GM21825 (cell line): ENCODE measurements around the gene LAD1.

ENCODE experiments used
- ATAC-seq: cut with Tn5 transposase; IDR thresholded peaks from one replicate; pipeline ENCODE4 v1.9.1; 2021; ENCODE audit warnings: mild to moderate bottlenecking, moderate library complexity; ENCODE audit not compliant: unreplicated experiment

The LAD1 gene, protein sequence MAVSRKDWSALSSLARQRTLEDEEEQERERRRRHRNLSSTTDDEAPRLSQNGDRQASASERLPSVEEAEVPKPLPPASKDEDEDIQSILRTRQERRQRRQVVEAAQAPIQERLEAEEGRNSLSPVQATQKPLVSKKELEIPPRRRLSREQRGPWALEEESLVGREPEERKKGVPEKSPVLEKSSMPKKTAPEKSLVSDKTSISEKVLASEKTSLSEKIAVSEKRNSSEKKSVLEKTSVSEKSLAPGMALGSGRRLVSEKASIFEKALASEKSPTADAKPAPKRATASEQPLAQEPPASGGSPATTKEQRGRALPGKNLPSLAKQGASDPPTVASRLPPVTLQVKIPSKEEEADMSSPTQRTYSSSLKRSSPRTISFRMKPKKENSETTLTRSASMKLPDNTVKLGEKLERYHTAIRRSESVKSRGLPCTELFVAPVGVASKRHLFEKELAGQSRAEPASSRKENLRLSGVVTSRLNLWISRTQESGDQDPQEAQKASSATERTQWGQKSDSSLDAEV

DNA sequence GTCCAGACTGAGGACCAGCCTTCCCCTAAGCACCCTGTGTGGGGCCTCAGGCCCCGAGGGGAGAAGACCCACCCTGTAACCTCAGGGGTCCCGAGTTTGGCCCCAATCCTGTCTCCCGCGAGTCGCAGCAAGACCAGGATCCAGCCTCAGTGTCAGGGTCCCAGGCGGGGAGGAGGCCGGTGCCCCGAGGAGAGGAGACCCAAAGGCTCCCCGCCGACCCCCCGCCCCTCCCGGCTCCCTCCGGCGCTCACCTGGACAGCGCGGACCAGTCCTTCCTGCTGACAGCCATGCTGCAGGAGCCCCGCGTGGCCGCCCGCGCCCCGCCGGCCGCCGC lies at the start of gene LAD1:
TSS of gene LAD1 (minus strand) at position 307 of the 334 bp plus-strand sequence. CDS start at position 289, 18 bp downstream.
- ATAC-seq = no peak

DNA sequence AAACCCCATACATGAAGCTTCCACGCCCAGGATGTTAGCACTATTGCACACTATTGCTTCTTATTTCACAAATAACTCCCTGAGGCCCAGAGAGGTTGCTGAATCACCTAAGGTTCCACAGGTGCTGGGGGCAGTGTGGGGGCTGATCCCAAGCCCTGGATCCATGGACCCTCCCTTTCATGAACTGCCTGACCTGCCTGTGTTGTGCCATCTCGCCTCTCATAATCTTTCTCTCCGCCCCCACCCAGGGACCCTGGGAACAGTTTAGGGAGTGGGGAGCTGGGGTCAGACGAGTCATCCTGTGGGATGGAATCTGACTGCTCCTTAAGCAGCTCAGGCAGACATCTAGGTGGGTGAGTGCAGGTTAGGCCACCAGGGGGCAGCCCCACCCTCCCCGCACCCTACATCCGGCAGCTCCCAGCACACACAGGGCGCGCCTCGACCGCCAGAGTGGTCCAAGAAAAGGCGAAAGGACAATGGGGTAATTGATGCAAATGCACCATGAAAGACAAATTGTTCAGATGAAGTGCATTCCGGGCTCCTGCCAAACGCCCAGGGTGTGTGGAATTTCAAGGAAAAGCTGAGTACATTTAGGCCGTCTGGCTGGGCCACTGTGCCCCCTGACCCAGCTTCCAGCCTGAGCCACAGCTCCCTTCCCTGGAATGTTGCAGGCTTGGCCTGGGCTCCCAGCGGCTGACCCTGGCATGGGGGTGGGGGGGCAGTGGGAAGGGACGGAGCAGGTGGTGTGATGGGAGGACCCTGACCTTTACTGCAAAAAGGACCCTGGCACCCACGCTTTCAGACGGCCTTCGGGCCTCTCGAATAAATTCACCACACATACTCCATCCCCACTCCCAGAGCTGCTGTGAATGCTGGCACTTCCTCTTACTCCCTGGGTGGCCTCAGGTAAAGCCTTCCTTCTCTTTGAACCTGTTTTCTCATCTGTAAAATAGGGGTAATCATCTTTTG lies 49.1 kb upstream of the LAD1 start:
- ATAC-seq = peak; percentile 79

DNA sequence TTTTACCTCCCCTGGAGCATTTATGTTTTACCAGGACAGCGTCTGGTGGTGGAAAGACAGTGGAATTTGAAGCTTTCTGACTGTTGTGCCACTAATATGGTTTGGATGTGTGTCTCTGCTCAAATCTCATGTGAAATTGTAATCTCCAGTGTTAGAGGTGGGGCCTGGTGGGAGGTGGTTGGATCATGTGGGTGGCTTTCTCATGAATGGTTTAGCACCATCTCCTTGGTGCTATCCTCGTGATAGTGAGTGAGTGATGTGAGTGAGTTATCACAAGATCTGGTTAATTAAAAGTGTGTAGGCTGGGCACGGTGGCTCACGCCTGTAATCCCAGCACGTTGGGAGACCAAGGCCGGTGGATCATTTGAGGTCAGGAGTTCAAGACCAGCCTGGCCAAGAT lies 46.2 kb upstream of the LAD1 start:
- ATAC-seq = no peak

DNA sequence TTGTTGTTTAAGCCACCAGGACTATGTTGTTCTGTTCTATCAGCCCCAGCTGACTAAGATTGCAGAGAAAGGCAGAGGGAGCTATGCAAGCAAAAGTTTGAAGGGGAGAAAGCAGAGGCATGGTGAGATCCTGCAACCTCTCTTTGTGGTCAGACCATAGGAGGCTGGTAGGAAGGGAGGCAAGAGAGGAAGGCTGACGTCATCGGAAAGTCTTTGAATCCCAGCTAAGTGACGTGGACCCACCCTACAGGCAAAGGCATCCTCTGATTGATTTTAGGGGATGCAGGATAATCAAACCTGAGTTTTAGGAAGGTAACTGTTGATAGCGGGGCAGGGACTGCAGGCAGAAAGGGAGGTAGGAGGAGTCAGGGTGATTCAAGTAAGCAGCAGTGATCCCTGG lies 45.7 kb upstream of the LAD1 start:
- no peak for ATAC-seq

DNA sequence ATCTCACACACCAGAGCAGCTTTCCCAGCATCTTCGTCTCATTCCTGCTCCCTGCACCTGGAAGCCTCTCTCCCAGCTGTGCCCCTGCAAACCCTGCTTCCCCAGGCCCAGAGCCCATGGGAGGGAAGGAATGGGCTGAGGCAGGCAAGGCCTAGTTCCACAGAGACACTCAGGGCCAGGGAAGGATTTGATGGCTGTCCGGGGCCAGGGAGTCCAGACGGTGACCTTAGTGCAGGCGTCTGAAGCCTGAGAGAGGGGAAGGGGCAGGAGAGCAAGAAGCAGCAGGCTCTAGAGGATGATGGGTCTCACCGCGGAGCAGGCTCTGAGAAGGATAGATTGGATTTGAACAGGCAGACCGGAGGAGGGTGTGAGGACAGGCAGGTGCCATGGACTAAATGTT lies 44.6 kb upstream of the LAD1 start:
- ATAC-seq = no peak

DNA sequence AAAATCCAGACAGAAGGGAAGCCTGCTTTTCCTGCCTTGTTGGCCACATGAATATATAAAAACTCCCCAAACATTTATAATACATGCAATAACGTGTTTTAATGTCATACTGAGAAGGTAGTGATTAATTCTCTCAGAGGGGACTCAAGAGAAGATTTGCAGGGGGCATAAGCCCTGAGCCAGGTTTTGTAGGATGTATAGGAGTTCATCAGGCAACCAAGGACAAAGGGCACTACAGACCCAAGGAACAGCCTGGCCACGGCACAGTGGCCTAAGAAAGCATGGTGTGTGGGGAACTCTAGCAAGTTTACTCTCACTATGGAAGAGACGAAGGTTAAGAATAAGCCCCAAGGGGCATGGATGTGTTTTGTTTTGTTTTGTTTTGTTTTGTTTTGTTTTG lies 37.8 kb upstream of the LAD1 start:
- no peak for ATAC-seq

DNA sequence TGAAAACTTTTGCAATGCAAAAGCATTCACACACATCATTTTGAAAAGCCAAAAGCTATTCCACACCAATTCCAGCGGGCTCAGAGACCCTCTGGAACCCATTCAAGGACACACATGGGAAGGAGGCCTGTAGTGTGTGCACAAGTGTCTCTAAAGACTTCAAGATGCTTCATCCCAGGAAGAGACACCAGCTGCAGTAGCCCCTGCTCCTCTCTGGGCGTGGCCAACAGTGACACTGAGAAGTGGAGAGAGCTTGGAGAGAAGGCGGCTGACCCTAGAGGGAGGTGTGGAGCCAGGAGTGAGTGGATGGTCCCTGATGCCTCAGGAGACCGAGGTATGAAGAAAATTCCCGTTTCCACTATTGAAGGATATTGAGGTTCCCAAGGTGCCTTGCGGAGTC lies 37.3 kb upstream of the LAD1 start:
- ATAC-seq = no peak

DNA sequence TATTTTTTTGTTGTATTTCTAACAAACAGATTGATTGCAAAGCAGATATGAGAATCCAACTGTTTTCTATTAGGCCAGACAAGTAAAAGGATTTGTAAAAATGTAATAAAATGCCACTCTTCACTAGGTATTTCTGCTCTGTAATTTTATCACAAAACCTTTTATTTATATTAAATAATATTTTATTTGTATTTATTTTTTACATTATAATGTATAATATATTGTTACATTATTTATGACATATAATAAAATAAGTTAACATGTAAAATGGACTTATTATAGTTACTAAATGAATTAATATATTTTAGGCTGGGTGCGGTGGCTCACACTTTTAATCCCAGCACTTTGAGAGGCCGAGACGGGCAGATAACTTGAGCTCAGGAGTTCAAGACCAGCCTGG lies 35.1 kb upstream of the LAD1 start:
- ATAC-seq = no peak

DNA sequence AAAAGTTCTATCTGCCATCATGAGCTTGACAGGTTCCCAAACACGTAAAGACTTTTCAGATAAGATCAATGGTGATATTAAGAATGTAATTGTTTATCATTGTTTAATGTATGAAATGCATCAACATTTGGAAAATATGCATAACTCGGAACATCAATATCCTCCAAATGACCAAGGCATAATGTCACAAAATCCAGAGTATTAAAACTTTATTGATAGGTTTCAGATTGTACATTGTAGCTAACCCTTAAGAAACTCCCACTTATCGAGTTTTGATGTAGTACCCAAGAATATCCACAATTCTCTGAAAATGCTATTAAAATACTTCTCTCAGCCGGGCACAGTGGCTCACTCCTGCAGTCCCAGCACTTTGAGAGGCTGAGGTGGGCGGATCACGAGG lies 34.5 kb upstream of the LAD1 start:
- no peak for ATAC-seq

DNA sequence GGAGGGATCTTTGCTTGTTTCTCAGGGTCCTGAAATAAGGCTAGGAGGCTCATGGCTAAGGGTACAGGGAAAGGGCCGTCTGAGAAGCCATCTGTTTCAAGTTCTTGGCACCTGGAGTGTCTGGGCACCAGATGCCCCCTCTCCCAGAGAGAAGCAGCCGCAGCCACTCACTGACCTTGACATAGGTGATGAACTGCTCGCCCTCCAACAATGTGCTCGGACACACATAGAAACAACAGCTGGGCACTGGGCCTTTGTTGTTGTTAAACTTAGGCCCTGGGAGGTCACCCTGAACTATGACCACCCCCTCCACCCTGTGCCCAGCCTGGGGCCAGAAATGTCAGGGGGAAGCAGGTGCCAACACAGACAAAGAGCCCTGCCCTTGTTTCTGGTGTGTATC lies 31.7 kb upstream of the LAD1 start:
- no peak for ATAC-seq

DNA sequence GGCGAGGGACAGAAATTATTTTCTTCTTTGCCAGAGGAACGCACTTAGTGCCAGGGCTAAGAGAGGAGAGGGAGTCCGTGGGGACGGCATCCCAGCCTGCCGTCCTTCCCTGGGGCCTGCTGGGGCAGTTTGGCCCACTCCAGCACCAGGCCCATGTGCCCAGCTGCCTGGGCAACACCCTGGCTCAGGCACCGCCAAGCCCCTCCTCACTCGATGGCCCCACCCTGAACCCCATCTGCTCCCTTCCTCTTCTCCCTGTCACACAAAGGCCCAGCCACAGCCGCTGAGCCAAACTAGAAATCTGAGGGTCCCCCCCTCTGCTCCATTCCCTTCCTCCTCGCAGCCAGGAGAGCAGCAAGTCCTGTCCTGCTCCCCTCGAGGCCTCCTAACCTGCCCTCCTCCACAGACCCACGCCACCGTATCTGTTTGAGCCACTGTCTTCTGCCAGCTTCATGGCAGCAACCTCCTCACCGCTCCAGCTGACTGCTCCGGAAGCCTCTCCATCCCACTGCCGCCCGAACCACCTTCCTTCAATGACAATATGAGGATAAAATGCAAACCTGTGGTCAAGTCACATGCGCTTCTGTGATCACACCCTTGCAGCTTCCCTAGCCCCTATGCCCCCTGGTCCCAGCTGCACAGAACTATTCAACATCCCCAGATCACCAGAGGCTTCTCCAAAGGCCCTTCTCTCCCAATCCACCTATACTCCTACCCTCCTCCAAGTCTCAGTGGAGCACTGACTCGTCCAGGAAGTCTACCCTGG lies 30.8 kb upstream of the LAD1 start:
- no peak for ATAC-seq

DNA sequence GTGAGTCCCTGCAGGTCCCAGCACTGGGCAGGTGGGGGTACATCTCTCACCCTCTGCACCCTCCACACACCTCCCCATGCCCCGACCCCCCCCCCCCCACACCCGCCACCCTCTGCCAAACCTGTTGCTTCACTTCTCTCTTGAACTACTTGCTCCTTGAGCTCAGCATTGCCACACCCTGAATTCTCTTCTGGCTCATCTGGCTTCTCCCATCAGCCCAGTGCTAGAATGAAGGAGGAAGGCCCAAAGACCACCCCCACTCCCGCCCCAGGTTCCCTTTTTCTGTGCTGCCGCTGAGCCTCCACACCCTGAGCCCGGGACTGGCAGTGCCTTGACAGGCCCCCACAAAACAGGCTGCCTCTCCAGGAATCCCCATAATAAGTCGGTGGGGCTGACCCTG lies 28.8 kb upstream of the LAD1 start:
- ATAC-seq = no peak

DNA sequence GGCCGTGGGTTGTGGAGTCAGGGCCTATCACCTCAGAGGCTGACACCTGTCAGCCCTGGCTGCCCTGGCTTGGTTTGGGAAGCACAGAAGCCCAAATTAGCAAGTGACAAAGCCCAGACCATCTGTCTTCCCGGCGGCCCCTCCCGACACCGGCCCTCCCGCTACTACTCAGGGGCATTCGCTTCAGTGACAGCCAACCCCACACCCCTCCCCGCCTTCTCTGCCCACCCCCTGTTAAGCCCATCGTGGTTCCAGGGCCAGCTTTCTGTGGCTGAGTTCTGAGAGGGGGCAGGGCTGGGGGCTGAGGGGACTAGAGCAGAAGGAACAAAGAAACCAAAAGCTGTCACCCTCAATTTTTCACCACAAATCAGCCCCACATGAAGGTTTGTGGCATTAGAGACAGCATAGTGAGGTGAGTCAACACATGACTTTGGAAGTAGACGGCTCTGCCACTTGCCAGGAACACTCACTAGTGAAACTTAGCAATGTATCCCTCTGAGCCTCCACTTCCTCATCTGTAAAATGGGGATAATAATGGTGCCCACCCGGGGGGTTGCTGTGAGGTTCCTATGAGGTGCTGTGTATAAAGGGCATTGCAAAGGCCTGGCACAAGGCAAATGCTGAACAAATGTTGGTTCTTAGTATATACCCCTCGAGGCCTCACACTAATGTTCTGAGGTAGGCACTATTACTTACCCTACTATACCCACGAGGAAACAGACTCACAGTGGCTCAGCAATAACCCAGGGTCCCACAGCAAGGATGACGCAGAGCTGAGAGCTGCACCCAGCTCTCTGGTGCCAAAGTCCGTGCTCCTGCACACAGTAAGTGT lies 27.6 kb upstream of the LAD1 start:
- no peak for ATAC-seq

DNA sequence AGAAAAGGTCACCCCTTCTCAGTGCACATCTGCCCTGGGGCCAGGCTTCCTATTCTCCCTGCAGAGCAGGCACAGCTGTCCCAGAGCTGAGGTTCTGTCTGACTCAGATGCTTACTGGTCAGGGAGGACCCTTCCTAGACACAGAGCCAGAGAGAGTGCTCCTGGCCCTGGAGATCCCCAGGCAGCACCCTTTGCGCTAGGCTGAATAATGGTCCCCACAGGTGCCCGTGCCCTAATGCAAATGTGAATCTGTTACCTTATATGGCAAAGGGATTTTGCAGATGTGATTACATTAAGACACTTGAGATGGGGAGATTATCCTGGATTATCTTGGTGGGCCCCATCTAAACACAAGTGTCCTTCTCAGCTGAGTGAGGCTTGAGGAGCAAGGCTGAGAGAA lies 25.0 kb upstream of the LAD1 start:
- ATAC-seq = no peak

DNA sequence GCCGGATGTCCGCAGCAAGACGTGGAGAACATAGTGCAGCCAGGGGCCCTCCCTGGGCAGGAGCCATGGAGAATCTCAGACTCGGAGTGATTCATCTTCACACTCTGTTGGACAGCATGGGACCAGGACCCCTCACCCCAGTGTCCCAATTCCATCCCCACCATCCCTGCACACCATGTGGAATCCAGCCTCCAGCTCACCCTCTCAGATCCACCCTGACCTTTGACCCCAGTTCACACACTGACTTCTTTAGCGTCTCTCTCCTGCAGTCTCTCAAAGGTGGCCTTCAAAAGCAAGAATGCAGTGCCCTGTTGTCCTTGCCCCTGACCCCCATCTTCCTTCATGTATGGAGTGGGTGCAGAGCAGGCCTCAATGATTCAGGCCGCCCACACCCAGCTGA lies 24.5 kb upstream of the LAD1 start:
- no peak for ATAC-seq

DNA sequence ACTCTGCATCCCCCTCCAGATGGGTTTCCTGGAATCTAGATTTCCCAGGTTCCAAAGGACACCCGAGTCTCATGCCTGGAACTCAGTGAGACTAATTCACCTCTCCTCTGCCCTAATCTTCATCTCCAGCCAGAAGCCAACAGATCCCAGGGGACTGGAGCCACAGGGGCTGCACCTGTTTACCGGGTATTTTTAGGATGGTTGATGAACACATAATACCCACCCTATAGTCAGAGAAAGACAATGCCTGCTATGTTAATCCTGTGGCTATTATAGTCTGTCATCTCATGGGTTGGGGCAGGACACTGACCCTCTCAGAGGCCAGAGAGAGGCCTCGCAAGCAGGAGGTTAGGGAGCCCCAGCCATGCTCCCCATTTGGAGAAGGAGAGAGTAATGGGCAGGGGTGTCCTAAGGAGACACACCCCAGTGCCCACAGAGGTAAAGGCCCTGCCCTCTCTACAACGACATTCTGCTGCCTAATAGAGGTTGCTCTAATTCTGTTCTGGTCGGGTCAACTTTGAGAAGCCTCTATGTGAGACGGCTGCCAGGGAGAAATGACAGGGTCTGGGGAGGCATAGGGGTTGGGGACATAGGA lies 23.4 kb upstream of the LAD1 start:
- ATAC-seq = no peak

DNA sequence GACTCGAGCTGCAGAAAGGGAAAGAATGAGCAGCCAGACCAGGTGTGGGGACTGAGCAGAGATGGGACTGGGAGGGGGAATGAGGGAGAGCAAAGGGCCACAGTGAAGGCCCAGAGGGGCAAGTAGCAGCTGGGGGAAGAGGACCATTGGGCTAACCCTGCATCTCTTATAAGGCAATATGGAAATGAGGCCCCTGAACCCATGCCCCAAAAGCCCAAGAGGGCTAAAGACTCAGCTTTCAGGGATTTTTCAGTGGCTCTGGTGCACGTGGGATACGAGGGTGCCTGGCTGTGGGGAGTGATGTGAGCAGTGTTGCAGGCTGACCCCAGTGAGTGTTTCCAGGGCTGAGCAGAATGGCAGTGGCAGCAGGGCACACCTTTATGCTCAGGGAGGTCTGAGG lies 22.9 kb upstream of the LAD1 start:
- no peak for ATAC-seq

DNA sequence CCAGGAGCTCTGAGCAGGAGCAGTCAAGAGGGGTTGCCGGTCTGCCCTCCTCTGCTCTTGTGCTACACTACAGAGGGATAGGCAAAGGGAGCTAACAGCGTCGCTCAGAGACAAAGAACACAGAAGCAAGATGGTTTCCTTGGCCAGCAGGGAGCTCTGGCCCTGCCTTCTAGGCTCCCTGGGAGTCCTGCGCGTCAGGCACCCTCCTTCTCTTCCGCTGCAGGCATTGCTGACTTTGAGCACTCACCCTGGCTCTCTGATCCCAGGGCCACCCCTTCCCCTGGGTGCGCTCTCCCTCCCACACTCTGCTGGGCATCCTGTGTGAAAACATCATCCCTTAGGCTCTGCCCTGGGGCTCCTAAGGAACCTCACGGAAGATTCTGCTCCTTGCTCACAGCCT lies 21.9 kb upstream of the LAD1 start:
- ATAC-seq = no peak

DNA sequence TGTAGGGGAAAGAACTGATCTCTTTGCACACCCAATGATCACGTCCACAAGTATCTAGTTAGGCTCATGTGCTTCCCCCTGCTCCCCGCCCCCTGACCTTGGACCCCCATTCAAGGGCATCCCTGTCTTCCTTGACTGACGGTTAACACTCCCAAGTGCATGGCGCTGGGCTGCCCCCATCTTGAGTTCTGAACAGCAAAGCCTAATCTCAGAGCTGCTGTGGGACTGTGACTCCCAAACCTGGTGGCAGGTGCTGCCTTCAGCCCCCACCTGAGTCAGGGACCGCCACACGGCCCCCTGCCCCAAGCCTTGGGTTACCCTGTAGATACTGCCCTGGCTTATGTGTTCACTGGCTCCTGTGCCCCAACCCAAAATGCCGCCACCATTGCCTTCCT lies 21.5 kb upstream of the LAD1 start:
- ATAC-seq = no peak
